Endothelial cell (in vitro differentiated cells): ENCODE results near the gene SSB. TPM values are rescaled to one million over a fixed set of nuclear protein-coding genes. Genes with fewer than 3 reads are reported as not detected.
A peak's percentile ranks its signal among the peaks of the same experiment; 100 is the strongest.

Experiments
- DNase-seq: peaks from one replicate; pipeline ENCODE4 v3.0.0; 2021; ENCODE audit warnings: low spot score
- H3K27ac Mint-ChIP-seq: one replicate; pipeline ENCODE4 v1.8.0; 2021; ENCODE audit warnings: mixed read lengths, inconsistent platforms; ENCODE audit not compliant: unreplicated experiment
- H3K27me3 Mint-ChIP-seq: one replicate; pipeline ENCODE4 v1.8.0; 2021; ENCODE audit warnings: mild to moderate bottlenecking, moderate library complexity, mixed read lengths, inconsistent platforms; ENCODE audit not compliant: unreplicated experiment
- H3K36me3 Mint-ChIP-seq: one replicate; pipeline ENCODE4 v1.8.0; 2021; ENCODE audit warnings: mild to moderate bottlenecking, low read depth, mixed read lengths, inconsistent platforms; ENCODE audit not compliant: unreplicated experiment
- H3K4me1 Mint-ChIP-seq: one replicate; pipeline ENCODE4 v1.8.0; 2021; ENCODE audit warnings: mild to moderate bottlenecking, mixed read lengths, inconsistent platforms; ENCODE audit not compliant: unreplicated experiment
- H3K4me3 Mint-ChIP-seq: one replicate; pipeline ENCODE4 v1.8.0; 2021; ENCODE audit warnings: mild to moderate bottlenecking, mixed read lengths, inconsistent platforms; ENCODE audit not compliant: unreplicated experiment
- H3K9me3 Mint-ChIP-seq: one replicate; pipeline ENCODE4 v1.8.0; 2021; ENCODE audit warnings: mixed read lengths, inconsistent platforms; ENCODE audit not compliant: unreplicated experiment
- total RNA-seq: library from RNA; stranded (reverse); fragmentation: NEBNext Ultra II Directional; extraction: Animal tissue kit (Norgen Biotek cat#: 25700); gene quantifications from one replicate; pipeline ENCODE4 v1.2.1, GENCODE V29; 2021; ENCODE audit not compliant: unreplicated experiment
- TF ChIP-seq, protein P1 (sequence below): fragments of 200-600 bp; sonication (generic); IDR thresholded peaks from one replicate; pipeline ENCODE4 v1.5.0; 2021; ENCODE audit warnings: antibody characterized with exemption; ENCODE audit not compliant: unreplicated experiment

The SSB gene
- total RNA-seq, 1 donor from 2014 or later: 109 TPM

DNA sequence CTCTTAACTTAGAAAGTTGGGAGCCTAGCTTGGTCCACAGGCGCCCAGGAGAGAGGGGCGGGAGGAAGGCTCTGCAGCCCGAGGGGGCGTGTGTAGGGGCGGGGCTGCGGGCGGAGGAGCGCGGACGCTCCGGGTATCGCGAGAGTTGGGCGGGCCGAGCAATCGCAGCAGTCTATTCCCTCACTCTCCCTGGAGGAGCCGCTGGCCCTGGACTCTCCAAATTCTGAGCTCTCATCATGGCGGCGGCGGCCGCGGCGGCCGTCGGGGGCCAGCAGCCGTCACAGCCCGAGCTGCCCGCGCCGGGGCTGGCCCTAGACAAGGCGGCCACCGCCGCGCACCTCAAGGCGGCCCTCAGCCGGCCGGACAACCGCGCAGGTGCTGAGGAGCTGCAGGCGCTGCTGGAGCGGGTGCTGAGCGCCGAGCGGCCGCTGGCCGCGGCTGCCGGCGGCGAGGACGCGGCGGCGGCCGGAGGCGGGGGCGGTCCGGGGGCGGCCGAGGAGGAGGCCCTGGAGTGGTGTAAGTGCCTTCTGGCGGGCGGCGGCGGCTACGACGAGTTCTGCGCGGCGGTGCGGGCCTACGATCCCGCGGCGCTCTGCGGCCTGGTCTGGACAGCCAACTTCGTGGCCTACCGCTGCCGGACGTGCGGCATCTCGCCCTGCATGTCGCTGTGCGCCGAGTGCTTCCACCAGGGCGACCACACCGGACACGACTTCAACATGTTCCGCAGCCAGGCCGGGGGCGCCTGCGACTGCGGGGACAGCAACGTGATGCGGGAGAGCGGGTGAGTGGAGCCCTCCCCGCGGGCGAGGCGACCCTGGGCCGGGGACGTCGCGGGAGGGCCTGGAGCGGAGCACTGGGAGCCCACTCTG, 28.8 kb downstream of the SSB start, which contains the start of gene UBR3:
UBR3 (plus strand) TSS at position 183 of the 869 bp plus-strand sequence; CDS start at position 237, 54 bp downstream.
- H3K27ac Mint-ChIP-seq: peak within 1 kb of the TSS; percentile 89
- H3K27me3 Mint-ChIP-seq: peaks cover 7% of the 10 kb centered on the region
- peak; percentile 89 for DNase-seq
- TF ChIP-seq, protein P1, sequence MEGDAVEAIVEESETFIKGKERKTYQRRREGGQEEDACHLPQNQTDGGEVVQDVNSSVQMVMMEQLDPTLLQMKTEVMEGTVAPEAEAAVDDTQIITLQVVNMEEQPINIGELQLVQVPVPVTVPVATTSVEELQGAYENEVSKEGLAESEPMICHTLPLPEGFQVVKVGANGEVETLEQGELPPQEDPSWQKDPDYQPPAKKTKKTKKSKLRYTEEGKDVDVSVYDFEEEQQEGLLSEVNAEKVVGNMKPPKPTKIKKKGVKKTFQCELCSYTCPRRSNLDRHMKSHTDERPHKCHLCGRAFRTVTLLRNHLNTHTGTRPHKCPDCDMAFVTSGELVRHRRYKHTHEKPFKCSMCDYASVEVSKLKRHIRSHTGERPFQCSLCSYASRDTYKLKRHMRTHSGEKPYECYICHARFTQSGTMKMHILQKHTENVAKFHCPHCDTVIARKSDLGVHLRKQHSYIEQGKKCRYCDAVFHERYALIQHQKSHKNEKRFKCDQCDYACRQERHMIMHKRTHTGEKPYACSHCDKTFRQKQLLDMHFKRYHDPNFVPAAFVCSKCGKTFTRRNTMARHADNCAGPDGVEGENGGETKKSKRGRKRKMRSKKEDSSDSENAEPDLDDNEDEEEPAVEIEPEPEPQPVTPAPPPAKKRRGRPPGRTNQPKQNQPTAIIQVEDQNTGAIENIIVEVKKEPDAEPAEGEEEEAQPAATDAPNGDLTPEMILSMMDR: no peak
- H3K36me3 Mint-ChIP-seq: peaks cover 7% of the 10 kb centered on the region
- no peaks in the 10 kb centered on the region for H3K9me3 Mint-ChIP-seq
- H3K4me3 Mint-ChIP-seq: peak within 1 kb of the TSS; percentile 100
- H3K4me1 Mint-ChIP-seq: peaks cover 15% of the 10 kb centered on the region

DNA sequence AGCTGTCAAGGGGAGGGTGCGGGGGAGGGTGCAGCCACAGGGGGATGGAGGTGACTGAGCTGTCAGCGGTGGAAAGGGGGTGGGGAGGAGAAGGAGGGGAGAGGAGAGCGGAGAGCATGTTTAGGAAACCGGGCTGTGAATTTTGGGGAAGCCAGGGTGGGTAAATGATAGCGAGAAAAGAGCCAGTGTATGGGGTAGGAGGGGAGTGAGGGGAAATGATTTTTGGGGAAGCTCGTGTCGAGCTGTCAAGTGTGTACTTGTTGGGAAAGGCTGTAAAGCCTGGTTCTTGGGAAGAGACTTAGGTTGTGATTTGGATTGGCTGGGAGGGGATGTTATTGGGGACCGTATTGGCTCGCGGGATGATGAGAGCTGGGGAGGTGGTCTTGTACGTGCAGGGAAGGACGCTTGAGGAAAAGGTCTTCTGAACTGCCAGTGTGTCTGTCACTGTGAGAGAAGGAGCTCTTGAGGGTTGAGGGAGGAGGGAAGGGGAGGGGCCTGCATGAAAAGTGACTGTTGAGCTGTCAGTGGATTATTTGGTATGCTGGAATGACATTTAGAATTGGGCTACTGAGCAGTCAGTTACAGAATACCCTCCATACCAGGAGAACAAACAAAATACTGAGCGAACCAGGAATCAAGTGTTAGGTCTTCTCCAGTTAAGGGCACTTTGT, 29.6 kb downstream of the SSB start:
- peaks cover 13% of the 10 kb centered on the region for H3K4me1 Mint-ChIP-seq
- H3K27ac Mint-ChIP-seq: peak overlapping the region; percentile 89
- peak; percentile 18 for DNase-seq
- H3K36me3 Mint-ChIP-seq: peaks cover 7% of the 10 kb centered on the region
- H3K27me3 Mint-ChIP-seq: peaks cover 7% of the 10 kb centered on the region
- H3K9me3 Mint-ChIP-seq: no peaks in the 10 kb centered on the region
- TF ChIP-seq, protein P1: no peak
- H3K4me3 Mint-ChIP-seq: peak overlapping the region; percentile 100

DNA sequence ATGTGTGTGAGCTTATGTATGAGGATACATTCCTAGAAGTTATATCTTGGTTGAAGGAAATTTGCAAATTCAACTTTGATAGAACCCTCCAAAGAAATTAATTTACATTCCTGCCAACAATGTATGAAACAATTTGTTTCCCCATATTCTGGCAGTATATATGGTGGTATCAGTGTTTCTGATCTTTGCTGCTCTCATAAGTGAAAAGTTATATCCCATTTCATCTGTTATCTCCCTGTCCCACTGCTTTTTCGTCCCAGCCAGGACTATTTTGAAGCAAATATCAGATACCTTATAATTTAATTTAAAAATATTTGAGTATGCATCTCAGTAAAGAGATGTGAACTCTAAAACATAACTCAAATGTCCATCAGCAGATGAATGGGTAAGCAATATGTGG, 35.7 kb downstream of the SSB start:
- H3K27ac Mint-ChIP-seq: no peak overlapping the region
- H3K4me1 Mint-ChIP-seq: peaks cover under 1% of the 10 kb centered on the region
- no peak overlapping the region for H3K4me3 Mint-ChIP-seq
- no peak for DNase-seq
- TF ChIP-seq, protein P1: no peak
- H3K27me3 Mint-ChIP-seq: peaks cover 3% of the 10 kb centered on the region
- no peaks in the 10 kb centered on the region for H3K9me3 Mint-ChIP-seq
- peaks cover 13% of the 10 kb centered on the region for H3K36me3 Mint-ChIP-seq

DNA sequence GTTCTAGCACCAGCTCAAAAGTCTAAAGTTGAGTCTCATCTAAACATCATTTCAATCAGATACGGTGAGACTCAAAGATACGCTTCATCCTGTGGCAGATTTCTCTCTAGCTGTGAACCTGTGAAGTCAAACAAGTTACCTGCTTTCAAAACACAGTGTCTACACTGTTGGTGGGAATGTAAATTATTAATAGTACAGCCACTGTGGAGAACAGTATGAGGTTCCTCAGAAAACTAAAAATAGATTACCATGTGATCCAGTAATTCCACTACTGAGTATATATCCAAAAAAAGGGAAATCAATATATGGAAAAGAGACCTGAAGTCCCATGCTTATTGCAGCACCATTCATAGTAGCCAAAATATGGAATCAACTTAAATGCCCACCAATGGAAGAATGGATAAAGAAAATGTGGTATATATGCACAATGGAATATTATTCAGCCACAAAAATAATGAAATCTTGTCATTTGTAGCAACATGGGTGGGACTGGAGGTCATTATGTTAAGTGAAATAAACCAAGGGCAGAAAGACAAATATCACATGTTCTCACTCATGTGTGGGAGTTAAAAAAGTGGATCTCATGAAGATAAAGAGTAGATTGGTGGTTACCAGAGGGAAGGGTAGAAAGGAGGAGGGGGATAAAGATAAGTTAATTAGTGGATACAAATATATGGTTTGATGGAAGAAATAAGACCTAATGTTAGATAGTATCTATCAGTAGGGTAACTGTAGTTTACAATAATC, 40.2 kb downstream of the SSB start:
- no peak overlapping the region for H3K4me3 Mint-ChIP-seq
- H3K9me3 Mint-ChIP-seq: no peaks in the 10 kb centered on the region
- DNase-seq: no peak
- peaks cover 28% of the 10 kb centered on the region for H3K36me3 Mint-ChIP-seq
- H3K27me3 Mint-ChIP-seq: peaks cover 3% of the 10 kb centered on the region
- TF ChIP-seq, protein P1: no peak
- peaks cover 12% of the 10 kb centered on the region for H3K4me1 Mint-ChIP-seq
- no peak overlapping the region for H3K27ac Mint-ChIP-seq
